GM18873 (cell line): ENCODE data around the gene PRPH2.

Experiments
- ATAC-seq: cut with Tn5 transposase; IDR thresholded peaks from one replicate; pipeline ENCODE4 v1.9.1; 2021; ENCODE audit warnings: mild to moderate bottlenecking, moderate library complexity, moderate number of reproducible peaks; ENCODE audit not compliant: unreplicated experiment, low FRiP score

Gene PRPH2, protein sequence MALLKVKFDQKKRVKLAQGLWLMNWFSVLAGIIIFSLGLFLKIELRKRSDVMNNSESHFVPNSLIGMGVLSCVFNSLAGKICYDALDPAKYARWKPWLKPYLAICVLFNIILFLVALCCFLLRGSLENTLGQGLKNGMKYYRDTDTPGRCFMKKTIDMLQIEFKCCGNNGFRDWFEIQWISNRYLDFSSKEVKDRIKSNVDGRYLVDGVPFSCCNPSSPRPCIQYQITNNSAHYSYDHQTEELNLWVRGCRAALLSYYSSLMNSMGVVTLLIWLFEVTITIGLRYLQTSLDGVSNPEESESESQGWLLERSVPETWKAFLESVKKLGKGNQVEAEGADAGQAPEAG

DNA sequence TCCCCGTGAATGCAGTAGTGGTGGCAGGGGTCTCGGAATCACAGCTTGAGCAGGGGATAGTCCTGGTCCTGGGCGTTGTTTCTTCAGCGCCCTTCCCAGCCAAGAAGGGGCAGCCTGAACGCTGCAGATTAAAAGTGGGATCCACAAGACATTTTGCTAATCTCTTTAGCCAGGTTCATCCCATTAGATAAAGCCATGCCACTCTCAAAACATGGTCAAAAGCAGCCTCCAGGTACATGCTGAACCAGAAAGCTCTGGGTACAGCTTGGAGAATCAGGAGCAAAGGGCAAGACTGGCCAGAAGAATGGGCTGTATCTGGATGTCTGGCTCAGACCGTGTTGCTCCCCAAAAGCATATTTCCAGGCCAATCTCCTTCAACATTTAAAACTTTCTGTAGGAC is at the start of gene PRPH2:
PRPH2 (minus strand) TSS at position 101 of the 400 bp plus-strand sequence. CDS start 263 bp downstream, outside the sequence.
- no peak for ATAC-seq

DNA sequence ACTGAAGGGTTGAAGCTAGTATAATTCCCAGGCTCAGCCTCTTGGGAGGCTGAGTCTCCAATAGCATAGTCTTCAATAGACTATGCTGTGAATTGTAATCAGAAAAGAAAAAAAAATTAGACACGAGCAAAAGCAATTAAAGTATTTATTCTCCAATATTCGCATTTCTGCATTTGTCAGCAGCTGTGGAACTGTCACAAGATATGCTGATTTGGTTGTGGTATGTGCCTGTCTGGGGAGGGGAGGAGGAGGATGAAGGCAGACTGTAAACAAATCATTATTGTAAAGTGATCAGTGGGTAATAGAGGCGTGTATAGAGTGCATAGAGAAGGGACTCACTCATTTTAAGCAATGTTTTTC is 49.3 kb upstream of the PRPH2 start:
- ATAC-seq = no peak

DNA sequence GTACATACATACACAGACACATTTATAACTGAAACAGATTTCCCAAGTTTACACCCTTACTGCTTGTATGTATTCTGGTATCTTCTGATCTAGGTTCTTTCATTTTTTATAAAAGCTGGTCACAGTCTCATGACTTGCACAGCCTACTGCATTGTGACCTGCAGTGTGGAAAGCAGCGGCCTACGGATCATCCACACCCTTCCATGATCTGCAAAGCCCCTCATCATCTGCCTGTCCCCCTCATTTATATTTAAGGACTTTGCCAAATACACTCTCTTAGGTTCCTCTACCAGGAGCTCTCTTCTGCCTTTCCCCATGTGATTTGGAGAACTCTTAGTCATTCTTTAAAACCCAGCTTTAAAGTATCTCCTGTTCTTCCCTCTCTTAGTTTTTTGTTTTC is 47.4 kb upstream of the PRPH2 start:
- ATAC-seq = no peak

DNA sequence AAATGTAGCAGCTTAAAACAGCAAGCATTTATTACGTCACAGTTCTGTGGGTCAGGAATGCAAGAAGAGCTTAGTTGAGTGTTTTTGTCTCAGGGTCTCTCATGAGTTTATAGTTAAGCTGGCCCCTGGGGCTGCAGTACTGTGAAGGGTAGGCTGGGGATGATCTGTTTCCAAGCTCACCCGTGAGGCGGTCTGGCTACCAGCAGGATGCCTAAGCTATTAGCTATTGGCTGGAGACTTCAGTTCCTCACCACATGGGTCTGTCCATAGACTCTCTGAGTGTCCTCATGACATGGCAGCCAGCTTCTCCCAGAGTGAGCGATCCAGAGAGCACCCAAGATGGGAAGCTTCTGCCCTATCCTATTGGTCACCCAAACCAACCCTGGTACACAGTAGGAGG is 46.7 kb upstream of the PRPH2 start:
- no peak for ATAC-seq

DNA sequence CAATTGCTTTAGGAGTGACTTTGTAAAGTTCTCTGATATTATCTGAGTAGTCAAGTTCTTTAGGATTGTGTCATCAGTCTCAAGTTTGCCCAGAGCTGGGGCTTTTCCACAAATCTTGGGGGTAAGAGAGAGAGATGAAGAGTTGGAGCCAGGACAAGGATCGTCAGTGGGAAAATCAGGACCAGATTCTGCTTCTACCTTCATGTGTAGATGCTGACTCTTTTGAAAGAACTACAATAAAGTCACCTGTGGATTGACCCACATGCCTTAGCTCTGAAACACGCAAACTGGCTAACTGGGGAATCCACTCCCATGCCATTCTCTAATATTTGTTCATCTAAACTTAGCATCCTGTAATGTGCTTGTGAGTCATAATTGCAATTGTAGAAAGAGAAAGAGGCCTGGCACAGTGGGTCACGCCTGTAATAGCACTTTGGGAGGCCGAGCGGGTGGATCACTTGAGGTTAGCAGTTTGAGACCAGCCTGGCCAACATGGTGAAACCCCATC is 43.8 kb upstream of the PRPH2 start:
- ATAC-seq = no peak

DNA sequence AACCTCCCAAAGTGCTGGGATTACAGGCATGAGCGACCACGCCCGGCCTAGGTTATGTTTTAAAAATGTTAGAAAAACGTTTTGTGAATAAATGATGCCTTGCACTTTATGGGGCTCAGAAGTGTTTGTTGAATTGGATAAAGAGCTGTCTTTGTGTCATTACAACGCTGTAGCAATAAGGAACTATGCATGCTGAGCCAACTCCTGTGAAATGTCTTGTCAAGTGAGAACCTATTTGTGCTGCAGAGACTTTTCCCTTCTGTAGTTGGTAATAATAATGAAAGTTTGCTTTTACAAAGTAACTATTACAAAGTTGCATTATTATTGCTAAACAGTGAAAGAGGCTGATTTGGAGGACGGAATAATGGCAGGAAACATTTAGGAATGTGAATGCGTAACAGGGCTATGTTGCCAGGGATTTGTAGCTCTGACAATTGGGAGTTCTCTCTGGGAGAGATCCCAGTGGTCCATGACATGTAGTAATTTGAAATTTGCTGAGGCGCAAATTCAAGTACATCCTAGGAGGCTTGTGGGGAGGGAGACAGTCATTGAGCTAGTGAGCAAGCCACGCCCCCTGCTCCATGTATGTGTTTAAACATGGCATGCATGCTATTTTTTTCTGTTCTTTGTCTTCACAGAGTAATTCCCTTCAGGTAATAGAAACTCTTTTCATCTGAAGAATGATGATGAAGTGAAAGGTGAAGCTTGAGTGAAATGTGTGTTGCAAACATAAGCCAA is 42.7 kb upstream of the PRPH2 start:
- ATAC-seq = no peak

DNA sequence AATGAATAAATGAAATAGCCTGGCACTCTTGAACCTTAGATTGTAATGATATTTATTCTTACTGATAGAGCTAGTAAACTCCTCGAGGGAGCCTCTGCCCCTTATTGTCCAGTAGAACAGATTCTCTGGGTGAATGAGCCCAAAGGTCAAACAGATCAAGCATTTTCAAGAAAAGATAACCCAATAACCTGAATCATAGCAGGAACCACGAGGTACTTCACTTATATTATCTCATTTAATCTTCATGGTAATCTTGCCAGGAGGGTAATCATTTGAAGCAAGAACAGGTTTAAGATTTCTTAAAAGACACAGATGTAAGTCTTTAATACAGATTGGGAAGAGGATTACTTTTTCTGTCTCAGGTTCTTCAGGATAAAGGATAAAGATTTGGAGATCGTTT is 40.6 kb upstream of the PRPH2 start:
- no peak for ATAC-seq

DNA sequence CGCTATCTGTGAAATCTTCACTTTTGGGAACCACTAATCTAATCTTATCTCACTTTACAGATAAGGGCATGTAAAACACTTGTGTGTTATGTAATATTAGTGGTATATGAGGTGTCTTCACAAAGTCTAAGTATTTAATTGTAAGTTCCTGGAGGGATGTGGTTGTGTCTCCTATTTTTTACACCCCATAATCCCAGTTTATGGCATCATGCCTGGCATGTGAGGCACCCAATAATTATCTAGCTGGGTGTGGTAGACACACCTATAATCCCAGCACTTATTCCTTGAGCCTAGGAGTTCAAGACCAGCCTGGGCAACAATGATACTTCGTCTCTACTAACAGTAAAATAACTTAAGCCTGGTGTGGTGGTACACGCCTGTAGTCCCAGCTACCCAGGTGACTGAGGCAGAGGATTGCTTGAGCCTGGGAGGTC is 40.0 kb upstream of the PRPH2 start:
- no peak for ATAC-seq

DNA sequence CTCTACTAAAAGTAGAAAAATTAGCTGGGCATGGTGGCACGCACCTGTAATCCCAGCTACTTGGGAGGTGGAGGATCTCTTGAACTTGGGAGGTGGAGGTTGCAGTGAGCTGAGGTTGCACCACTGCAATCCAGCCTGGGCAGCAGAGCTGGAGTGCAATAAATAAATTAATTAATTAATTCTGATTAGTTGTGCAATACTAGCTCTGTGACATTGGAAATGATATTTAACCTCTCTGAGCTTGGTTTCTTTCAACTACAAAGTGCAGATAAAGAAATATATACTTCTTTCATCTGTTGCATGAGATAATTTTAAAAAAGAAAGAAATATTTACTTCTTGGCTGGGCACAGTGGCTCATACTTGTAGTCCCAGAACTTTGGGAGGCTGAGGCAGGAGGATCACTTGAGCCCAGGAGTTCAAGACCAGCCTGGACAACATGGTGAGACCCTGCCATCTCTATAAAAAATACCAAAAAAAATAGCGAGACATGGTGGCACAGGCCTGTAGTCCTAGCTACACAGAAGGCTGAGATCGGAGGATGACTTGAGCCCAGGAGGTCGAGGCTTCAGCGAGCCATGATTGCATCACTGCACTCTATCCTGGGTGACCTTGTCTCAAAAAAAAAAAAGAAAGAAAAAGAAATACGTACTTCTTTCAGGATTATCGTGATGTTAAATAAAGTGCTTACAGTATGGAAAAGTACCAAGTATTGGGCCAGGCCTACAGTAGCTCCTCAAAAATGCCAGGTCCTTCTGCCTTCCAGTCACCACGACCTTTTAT is 39.1 kb upstream of the PRPH2 start:
- no peak for ATAC-seq

DNA sequence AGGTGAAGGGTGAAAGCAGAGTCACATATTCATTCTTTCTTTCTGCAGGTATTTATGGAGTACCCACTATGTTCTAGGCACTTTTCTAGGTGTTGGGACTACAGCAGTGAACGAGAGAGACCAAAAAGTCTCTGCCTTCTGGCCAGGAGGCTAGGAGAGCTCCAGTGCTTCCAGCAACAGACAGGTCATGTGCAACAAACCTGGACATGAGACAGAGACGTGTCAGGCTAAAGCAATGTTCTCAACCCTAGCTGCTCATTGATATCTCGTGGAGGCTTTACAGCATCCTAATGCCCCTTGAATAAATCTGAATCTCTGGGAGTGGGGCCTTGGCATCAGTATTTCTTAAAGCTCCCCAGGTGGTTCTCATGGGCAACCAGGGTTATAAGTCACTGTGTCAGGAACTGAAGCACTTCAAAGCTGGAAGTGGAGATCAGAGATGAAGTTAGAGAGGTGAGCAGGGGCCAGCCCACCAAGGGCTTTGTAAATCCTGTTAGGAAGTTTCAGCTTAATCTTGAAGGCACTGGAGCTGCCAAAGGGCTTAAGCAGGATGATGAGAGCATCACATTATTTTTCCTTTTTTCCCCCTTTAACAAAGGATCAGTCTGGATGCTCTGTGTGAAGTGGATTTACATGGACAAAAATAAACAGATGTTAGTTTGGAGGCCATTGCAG is 36.5 kb upstream of the PRPH2 start:
- no peak for ATAC-seq

DNA sequence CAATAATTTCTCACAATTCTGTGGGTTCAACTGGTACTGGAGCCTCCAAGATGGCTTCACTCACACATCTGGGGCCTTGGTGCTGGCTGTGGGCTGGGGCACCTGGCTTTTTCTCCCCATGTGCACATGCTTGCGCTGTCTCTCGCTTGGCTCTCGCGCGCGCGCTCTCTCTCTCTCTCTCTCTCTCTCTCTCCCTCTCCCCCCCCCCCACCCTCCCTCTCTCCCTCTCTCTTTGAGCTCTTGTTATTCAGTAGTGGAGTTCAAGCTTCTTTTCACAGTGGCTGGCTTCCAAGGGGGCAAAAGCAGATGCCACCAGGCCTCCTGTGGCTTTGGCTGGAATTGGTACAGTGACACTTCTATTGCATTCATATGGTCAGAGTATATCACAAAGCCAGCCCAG is 34.3 kb upstream of the PRPH2 start:
- no peak for ATAC-seq

DNA sequence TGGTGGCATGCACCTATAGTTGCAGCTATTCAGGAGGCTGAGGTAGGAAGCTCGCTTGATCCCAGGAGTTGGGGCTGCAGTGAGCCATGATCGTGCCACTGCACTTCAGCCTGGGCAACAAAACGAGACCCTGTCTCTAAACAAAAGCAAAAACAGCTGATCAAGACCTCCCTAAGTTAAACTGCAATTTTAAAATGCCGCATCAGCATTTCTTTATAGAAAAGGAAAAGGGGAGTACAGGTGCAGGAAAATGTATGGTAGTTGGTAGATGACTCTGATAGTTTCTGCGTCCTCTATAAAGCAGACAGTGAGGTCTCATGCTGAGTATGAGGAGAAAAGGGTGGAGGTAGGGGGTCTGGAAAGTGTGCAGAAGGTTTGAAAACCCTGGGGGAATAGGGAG is 32.4 kb upstream of the PRPH2 start:
- ATAC-seq = no peak

DNA sequence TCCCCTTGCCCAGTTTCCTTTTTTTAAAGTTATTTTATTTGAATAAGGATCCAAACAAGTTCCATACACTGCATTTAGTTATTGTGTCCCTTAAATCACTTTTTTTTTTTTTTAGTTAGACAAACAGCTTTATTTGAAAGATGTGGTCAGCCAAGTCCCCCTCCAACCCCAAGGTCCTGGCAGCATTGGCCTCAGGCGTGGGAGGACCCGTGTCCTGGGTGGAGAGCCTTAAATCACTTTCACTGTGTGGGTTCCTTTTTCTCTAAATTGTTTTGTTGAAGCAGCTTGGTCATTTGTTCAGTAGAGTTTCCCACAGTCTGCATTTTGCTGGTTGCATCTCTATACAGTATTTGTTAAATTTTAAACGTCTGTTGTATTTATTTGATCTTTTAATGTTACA is 28.7 kb upstream of the PRPH2 start:
- ATAC-seq = no peak

DNA sequence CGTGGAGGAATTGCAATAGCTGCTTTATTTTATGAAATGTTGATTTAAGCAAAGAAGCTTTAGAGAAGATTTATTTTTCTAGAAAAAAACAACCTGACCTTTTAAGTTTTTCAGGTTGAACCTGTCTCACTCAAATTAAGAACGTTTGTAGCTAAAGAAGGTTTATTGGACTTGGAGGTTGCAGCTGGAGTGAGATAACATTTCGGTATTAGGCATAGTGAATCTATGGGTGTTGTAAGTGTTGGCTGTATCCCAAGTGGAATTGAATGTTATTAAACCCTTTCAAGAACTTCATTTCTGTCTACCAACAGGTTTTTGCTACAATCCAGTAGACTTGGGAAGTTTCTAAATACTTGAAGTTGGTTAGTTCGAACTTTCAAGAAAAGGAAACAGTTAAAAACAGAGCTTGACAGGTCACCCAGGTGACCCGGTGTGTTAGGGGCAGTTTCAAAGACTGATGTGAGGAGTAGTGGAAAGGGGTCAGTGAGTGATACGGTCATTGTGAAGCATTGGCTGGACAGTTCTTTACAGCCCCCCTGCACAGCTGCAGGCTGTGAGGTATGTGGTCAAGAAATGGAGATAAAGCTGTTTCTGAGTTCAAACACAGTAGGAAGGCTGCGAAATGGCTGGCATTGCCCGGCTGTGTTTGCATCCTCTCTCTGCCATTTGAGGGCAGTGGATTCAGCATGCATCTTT is 26.0 kb upstream of the PRPH2 start:
- ATAC-seq = no peak

DNA sequence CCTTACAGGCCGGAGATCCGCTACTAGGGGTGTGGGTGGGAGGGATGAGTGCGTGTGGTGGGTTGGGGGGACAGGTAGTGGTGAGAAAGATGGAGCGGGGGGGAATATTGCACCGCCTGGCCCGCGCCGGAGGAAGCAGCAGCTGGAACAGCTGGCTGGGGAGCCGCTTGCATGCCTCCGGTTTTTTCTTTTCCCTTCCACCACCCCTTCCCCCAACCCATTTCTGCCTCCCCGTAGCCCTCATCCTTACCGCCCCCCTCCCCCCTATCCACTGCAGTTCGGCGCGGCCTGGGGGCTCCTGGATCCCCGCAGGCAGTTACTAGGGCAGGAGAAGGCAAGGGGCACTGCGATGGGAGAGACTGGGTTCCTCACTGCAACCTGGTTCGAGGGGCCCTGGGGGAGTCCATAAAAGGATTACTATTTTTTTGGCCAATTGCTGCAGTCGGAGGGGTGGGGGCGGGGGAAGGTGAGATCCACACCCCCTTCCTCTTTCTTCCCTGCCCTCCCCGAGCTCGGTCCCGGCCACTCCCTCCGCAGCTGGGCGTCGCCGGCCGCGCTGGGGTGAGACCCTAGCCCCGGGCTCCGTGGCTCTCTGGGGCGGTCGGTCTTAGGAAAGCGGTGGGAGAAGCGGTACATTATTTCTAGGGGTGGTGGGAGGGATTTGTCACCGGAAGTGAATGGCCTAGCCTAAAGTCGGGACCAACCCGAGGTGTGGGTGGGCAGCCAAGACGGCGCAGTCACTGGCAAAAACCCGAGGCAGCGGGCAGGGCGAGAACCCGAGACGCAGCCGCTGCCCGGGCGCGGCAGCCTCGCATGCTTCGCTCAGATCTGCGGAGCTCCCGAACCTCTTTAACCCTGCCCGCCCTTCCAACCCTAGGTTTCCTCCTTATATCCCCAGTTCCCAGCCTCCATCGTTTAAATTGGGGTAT is 24.3 kb upstream of the PRPH2 start:
- peak; percentile 51 for ATAC-seq

DNA sequence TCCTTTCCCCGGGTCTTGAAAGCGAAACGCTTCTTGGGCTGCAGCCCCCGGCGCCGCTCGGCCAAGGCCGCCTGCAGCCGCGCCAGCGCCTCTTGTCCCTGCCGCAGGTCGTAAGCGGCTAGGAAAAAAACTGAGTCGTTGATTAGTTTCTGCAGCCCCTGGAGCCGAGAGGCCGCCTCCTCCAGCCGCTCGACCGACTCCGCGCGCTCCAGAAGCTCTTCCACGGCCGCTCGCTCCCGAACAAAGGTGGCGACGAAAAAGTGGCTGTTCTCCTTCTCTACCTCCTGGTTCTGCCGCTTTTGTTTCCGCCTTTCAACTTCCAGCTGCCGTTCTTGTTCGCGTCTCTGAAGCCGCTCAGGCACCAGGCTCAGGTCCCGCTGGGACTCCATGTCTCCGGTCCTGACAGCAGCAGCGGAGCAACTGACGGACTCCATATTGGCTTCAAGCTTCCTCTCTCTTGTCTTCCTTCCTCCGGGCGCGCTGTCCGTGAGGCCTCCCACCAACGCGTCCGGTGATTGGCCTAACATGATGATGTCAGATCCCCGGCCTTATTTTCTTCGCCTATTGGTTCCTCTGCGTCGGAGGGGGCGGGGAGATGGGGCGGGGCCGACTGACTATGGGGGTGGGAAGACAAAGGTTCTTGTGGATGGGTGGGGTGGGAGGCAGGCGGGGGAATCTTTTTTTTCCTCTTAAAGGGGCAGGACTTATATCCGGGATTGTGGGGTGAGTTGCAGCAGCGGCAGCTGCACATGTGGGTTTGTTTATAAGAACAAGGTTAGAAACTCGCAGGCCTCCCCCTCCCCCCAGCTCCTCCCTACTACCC is 23.5 kb upstream of the PRPH2 start, which contains the start of gene TBCC:
TBCC (minus strand) TSS at position 464 of the 823 bp plus-strand sequence; CDS start at position 434, 30 bp downstream.
- ATAC-seq = peak; percentile 66

DNA sequence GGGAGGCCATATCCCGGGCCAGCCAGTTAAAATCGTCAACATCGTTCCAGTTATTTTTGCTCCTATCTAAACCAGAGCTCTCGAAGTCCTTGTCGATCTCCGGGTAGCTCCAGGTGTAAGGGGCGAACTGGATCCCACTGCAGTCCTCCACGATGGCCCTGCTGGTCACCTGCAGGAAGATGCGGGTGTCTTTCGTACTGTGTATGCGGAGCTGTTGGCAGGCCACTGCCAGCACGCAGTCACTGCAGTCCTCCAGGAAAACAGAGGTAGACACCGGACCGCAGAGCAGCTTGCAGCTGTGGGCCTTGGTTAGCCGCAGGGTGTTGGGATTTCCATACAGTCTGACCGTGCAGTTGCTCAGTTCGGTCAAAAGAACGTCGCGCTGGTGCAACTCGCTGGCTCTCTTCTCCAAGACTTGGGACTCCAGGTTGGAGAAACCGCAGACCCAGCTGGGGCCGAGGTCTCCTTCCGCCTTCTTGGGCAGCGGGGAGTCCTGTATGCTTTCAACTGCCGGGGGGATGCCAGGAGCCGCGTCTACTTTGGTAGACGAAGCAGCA is 22.8 kb upstream of the PRPH2 start:
- ATAC-seq = no peak
